ENCODE measurements around the gene SPAG16.

SPAG16 gene

GRCh38 chr2:213958086-213958485 is 673.8 kb downstream of the SPAG16 start:
- no peak for TF ChIP-seq CTCF (IDR thresholded peaks at IDR 0.05; ENCODE audit: low read depth, low read length, missing control alignments)
- no peak overlapping the region for H3K4me3 ChIP-seq (ENCODE audit: low read depth, low read length)
- DNase-seq (ENCODE audit: low read depth), result no peak
- in situ Hi-C loops (cut with HindIII; ENCODE audit: low sequenced_read_pairs), result no loop called here

GRCh38 chr2:213959589-213959988 is 675.3 kb downstream of the SPAG16 start:
- TF ChIP-seq CTCF (IDR thresholded peaks at IDR 0.05; ENCODE audit: low read depth, low read length, missing control alignments), result no peak
- in situ Hi-C loops (cut with HindIII; ENCODE audit: low sequenced_read_pairs), result no loop called here

GRCh38 chr2:213971536-213971935 is 687.3 kb downstream of the SPAG16 start:
- no peak overlapping the region for H3K4me3 ChIP-seq (ENCODE audit: low read depth, low read length)
- no peak for TF ChIP-seq CTCF (IDR thresholded peaks at IDR 0.05; ENCODE audit: low read depth, low read length, missing control alignments)
- DNase-seq (ENCODE audit: low read depth), result no peak
- in situ Hi-C loops (cut with HindIII; ENCODE audit: low sequenced_read_pairs), result no loop called here

More at GRCh38 chr2:213959589-213959988, 675.3 kb downstream of the SPAG16 start:
- no peak overlapping the region for H3K4me3 ChIP-seq (ENCODE audit: low read depth, low read length)
- DNase-seq (ENCODE audit: low read depth), result no peak

- H3K4me3 ChIP-seq (ENCODE audit: low read depth, low read length), result no peak overlapping the region
- in situ Hi-C loops (cut with HindIII; ENCODE audit: low sequenced_read_pairs), result no loop called here
- no peak for TF ChIP-seq CTCF (IDR thresholded peaks at IDR 0.05; ENCODE audit: low read depth, low read length, missing control alignments)
- no peak for DNase-seq (ENCODE audit: low read depth)
Observed at GRCh38 chr2:213980883-213981282, 696.6 kb downstream of the SPAG16 start.

- no peak overlapping the region for H3K4me3 ChIP-seq (ENCODE audit: low read depth, low read length)
- in situ Hi-C loops (cut with HindIII; ENCODE audit: low sequenced_read_pairs), result no loop called here
- DNase-seq (ENCODE audit: low read depth), result no peak
- TF ChIP-seq CTCF (IDR thresholded peaks at IDR 0.05; ENCODE audit: low read depth, low read length, missing control alignments), result no peak
Observed at GRCh38 chr2:213989207-213989606, 704.9 kb downstream of the SPAG16 start.

- no peak for DNase-seq (ENCODE audit: low read depth)
- in situ Hi-C loops (cut with HindIII; ENCODE audit: low sequenced_read_pairs), result no loop called here
- H3K4me3 ChIP-seq (ENCODE audit: low read depth, low read length), result no peak overlapping the region
- no peak for TF ChIP-seq CTCF (IDR thresholded peaks at IDR 0.05; ENCODE audit: low read depth, low read length, missing control alignments)
Observed at GRCh38 chr2:213991453-213992108, 707.3 kb downstream of the SPAG16 start.

Measured in astrocyte of the cerebellum (primary cell).